GM19324 (cell line): ENCODE measurements around the gene PIGQ.

Experiments used
- ATAC-seq: cut with Tn5 transposase; IDR thresholded peaks from one replicate; pipeline ENCODE4 v1.9.1; 2021; ENCODE audit warnings: mild to moderate bottlenecking, moderate library complexity; ENCODE audit not compliant: unreplicated experiment, low FRiP score

PIGQ gene

DNA sequence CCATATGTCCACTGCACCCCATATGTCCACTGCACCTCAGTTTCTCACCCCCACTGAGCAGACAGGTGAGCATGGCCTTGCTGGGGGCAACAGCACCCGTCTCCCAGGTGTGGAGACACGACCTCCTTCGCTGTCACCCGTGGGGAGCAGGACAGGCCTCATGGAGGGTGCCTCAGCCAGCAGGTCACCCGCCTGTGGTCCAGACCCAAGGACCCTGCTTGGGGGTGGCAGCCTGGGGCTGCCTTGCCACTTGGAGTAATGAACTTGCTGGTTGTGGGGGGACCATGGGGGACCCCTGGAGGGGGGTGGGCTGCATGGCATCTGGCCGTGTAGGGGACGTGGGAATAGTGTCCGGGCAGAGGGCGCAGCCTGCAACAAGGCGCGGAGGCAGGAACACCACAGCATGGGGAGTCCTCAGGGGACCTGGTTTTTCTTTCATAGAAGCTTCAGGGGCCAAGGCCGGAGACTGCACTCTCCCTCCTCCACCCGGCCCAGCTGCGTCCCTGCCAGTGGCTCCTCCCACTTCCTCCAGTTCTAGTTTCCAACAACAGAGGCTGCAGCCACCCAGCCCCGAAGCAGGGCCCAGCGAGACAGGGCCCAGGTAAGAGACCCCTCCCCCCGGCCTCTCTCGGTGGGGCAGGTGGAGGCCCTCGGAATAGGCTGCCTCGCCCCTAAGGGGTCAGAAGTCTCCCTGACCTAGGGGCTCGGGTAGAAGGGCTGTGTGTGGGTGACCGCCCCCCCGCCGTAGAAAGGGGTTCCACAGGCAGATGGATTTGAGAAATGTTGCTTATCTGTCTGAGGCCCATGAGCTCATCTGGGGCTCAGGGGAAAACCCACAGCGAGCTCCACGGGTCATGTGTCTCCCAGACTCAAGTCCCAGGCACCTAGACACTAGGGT, 3.0 kb upstream of the PIGQ start, which contains the start of gene NHLRC4:
Gene NHLRC4 (plus strand): TSS at position 531 of the 898 bp plus-strand sequence. CDS start 1,043 bp downstream, outside the sequence.
- no peak for ATAC-seq

GRCh38 chr16:567373-568256, 2.2 kb upstream of the PIGQ start:
- no peak for ATAC-seq

GRCh38 chr16:568401-569258, 1.1 kb upstream of the PIGQ start:
- ATAC-seq: no peak

DNA sequence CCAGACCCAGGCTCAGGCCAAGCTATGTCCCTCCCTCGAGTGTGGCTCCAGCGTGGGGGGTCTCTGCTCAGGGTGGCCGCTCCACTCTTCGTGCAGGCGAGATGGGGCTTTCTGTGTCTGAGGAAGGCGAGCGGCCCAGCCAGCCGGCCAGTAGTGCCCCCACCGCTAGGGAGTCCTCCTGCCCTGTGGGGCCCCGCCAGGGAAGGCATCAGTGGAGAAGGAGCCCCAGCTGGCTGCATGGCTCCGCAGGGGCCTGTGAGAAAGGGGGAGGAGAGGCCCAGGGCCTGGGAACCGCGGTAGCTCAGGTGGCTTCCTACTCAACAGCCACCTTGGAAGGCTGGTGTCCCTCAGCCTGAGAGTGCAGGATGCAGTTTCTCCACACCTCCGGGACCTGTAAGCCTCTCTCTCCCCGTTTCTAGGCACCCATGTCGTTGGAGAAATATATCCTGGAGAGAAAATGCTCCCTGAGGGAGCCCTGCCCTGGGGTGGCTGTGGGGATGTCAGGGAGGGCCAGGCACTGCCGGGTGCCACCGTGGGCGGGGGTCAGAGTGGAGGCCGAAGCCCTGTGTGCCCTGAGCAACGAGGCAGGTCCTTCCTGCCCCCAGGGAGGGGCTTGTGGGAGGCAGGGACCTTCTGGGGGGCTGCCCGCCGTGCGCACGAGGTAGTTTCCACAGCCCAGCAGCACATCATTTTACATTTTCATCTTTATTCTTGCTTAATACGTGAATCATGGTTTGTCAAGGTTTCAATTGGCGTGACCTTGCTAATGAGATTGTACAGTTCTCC, 3.3 kb downstream of the PIGQ start:
- ATAC-seq: no peak

DNA sequence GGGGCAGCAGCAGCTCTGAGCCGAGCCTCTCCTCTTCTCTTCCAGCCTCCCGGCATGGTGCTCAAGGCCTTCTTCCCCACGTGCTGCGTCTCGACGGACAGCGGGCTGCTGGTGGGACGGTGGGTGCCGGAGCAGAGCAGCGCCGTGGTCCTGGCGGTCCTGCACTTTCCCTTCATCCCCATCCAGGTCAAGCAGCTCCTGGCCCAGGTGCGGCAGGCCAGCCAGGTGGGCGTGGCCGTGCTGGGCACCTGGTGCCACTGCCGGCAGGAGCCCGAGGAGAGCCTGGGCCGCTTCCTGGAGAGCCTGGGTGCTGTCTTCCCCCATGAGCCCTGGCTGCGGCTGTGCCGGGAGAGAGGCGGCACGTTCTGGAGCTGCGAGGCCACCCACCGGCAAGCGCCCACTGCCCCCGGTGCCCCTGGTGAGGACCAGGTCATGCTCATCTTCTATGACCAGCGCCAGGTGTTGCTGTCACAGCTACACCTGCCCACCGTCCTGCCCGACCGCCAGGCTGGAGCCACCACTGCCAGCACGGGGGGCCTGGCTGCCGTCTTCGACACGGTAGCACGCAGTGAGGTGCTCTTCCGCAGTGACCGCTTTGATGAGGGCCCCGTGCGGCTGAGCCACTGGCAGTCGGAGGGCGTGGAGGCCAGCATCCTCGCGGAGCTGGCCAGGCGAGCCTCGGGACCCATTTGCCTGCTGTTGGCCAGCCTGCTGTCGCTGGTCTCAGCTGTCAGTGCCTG, 4.4 kb downstream of the PIGQ start:
- no peak for ATAC-seq

DNA sequence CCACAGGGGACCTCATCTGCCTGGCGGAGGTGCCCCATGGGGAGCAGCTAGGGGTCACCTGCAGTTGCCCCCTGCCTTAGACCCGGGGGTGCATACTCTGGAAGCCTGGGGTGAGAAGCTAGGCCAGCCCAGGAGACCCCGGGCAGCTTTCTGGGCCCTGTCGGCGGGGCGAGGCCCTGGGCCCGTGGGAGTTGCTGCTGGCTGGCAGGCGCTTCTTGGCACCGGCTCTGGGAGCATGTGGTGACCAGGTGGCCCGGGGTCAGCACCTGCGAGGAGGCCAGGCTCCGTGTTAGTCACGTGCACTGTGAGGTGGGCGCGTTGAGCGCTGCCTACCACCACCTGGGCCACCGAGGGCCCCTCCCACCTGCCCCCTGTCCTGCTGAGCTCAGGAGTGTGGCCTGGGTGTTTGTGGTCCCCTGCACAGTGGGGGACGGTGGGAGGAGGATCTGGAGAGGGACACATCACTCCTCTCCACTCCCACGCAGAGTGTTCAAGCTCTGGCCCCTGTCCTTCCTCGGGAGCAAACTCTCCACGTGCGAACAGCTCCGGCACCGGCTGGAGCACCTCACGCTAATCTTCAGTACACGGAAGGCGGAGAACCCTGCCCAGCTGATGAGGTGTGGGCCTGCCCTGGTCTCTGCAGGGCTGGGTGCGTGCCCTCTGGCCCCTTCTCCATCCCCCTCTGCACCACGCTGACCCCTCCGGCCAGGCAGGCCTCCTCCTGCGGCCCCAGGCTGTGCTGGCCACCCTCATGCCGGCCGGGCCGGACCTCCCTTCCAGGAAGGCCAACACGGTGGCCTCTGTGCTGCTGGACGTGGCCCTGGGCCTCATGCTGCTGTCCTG, 5.8 kb downstream of the PIGQ start:
- no peak for ATAC-seq

- no peak for ATAC-seq
Observed at GRCh38 chr16:576197-576822, 6.5 kb downstream of the PIGQ start.

- ATAC-seq: no peak
Observed at GRCh38 chr16:576823-577201, 7.0 kb downstream of the PIGQ start.

DNA sequence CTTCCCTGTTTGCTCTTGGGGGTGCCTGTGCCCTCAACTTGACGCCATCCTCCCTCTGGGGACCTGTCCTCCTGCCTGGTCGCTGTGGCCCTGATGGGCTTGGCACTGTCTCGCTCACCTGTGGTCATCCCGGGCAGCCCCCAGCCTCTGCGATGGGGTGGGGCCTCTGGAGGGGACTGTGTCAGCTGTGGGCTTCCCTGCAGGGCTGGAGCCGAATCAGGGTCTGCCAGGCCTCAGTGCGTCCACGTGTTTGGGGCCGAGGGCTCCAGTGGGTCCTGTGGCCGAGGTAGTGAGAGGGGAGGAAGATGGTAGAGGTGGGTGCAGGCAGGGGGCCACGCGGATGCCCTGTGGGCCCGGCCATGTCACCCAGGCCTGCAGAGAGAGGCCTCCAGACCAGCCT, 8.0 kb downstream of the PIGQ start:
- ATAC-seq: no peak

DNA sequence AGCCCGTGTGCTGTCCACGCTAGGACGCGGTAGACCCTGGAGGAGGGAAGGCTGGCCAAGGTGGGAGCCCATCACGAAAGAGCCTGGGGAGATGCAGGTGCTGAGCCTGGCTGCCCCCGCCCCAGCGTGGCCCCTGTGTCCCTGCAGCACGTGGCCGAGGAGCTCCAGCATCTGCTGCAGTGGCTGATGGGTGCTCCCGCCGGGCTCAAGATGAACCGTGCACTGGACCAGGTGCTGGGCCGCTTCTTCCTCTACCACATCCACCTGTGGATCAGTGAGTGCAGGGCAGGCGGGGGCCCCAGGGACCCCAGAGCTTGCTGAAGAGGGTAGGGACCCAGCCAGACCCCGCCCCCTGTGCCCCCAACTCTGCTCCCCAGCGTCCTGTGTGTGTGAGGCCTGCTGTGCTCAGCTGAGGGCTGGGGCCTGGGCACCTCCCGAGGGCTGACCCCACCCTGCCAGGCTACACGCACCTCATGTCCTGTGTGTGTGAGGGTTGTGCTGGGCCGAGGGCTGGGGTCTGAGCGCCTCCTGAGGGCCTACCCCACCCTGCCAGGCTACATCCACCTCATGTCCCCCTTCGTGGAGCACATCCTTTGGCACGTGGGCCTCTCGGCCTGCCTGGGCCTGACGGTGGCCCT, 8.6 kb downstream of the PIGQ start:
- ATAC-seq: no peak

GRCh38 chr16:578870-579405, 9.2 kb downstream of the PIGQ start:
- ATAC-seq: no peak

GRCh38 chr16:580141-580945, 10.6 kb downstream of the PIGQ start:
- ATAC-seq: no peak

DNA sequence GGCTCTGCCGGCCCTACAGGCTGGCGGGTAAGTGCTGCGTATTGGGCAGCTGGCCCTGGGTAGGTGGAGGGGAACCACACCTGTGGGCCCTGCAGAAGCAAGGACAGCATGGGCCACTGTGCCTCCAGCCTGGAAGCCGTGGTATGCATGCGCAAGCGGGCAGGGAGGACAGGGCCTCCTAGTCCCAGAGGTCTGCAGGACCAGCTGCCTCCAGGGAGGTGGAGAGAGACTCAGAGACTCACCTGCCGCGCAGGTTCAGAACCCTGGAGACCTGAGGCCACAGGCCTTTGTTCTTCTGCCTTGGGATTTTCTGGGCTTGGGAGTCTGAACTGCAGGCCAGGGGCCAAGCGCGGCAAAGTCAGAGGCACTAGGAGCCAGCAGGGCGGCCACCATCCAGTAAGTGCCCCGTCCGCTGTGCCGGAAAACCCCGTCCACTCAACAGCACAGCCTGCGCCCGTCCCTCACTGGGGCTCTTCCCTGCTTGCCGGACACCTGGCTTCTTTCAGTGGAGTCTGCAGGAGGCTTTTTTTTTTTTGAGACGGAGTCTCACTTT, 11.3 kb downstream of the PIGQ start:
- no peak for ATAC-seq

DNA sequence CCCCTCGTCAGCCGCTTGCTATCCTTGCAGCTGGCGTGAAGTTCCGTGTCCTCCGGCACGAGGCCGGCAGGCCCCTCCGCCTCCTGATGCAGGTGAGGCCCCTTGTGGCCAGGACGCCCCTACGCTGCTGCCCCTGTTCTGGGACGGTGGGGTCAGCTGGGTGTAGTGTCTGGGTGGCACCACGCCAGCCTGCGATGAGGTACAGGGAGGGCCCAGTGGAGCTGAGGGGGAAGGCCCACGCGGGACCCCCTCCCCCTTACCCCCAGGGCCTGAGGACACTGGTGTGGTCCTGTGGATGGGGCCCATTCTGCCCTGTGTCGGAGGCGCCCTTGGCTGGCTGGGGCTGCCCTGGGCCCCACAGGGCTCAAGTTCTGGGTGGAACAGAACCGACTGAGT, 12.4 kb downstream of the PIGQ start:
- ATAC-seq: no peak

GRCh38 chr16:582614-583331, 13.0 kb downstream of the PIGQ start:
- ATAC-seq: no peak
